Astrocyte of the cerebellum (primary cell): Measurements from ENCODE around the gene LRRC4.

Experiments
- DNase-seq: peaks from one replicate; pipeline ENCODE4 v3.0.0-alpha.2; 2011; ENCODE audit warnings: low read depth
- H3K4me3 ChIP-seq: 2 replicates; pipeline ENCODE4 v1.5.1; 2011; ENCODE audit warnings: mild to moderate bottlenecking, low read depth, low read length, moderate library complexity
- CTCF ChIP-seq: IDR thresholded peaks from 2 replicates; pipeline ENCODE4 v1.5.1; 2012; ENCODE audit warnings: low read length, low read depth, moderate library complexity, mild to moderate bottlenecking; ENCODE audit errors: missing control alignments
- in situ Hi-C: cut with HindIII; loops from 2 replicates; pipeline ENCODE4 v1.10.0; 2017; ENCODE audit warnings: low sequenced_read_pairs

Gene LRRC4

GRCh38 chr7:128040205-128040604, 9.0 kb upstream of the LRRC4 start:
- DNase-seq = no peak
- no peak overlapping the region for H3K4me3 ChIP-seq
- in situ Hi-C loops = no loop called here
- TF ChIP-seq CTCF = no peak

GRCh38 chr7:128039544-128039953, 8.3 kb upstream of the LRRC4 start:
- no peak for DNase-seq
- no peak overlapping the region for H3K4me3 ChIP-seq
- no peak for TF ChIP-seq CTCF
- in situ Hi-C loops = no loop called here

GRCh38 chr7:128037880-128038619, 6.8 kb upstream of the LRRC4 start:
- no peak for DNase-seq
- no peak overlapping the region for H3K4me3 ChIP-seq
- TF ChIP-seq CTCF = no peak
- in situ Hi-C loops = no loop called here

- TF ChIP-seq CTCF = no peak
Observed at GRCh38 chr7:128037081-128037480, 5.8 kb upstream of the LRRC4 start.

GRCh38 chr7:128036226-128036940, 5.1 kb upstream of the LRRC4 start:
- DNase-seq = no peak
- no peak for TF ChIP-seq CTCF
- in situ Hi-C loops = no loop called here

More at GRCh38 chr7:128037081-128037480, 5.8 kb upstream of the LRRC4 start:
- H3K4me3 ChIP-seq = no peak overlapping the region
- no peak for DNase-seq
- in situ Hi-C loops = no loop called here

GRCh38 chr7:128035712-128036111, 4.5 kb upstream of the LRRC4 start:
- in situ Hi-C loops = no loop called here
- peak; percentile 86 for TF ChIP-seq CTCF
- DNase-seq = no peak
- H3K4me3 ChIP-seq = no peak overlapping the region

More at GRCh38 chr7:128036226-128036940, 5.1 kb upstream of the LRRC4 start:
- H3K4me3 ChIP-seq = no peak overlapping the region
